CD4-positive, alpha-beta T cell (primary cell): ENCODE data around the gene FBXO47. TPM values are rescaled to one million over a fixed set of nuclear protein-coding genes. Genes with fewer than 3 reads are reported as not detected.

Experiments used
- ATAC-seq: fragments of 200-7000 bp; cut with Tn5 transposase; one replicate; pipeline ENCODE4 v1.10.0; 2022; ENCODE audit warnings: mild to moderate bottlenecking; ENCODE audit not compliant: poor library complexity
- CTCF ChIA-PET: fragments of 350-600 bp; sonication (Branson Sonifier 250); formaldehyde crosslinking; loops from one replicate; lab custom pipeline; 2021; ENCODE audit warnings: antibody characterized with exemption, inconsistent platforms; lab: Charles Lee
- POLR2A ChIA-PET: fragments of 350-600 bp; sonication (Branson Sonifier 250); formaldehyde crosslinking; loops from one replicate; lab custom pipeline; 2021; ENCODE audit warnings: antibody characterized with exemption, inconsistent platforms; lab: Charles Lee
- DNase-seq, 14 experiments: peaks; one replicate each; pipeline ENCODE4 v3.0.0-alpha.2; 2013 to 2020; ENCODE audit warnings: mixed read lengths in 2 of 14
- H3K27ac ChIP-seq, 2 donors: one replicate each; pipeline versions ENCODE4 v1.5.1 to v1.7.0; 2013; ENCODE audit warnings: low read length in 2 of 2, low read depth in 1 of 2, mild to moderate bottlenecking in 1 of 2
- H3K27me3 ChIP-seq, 2 experiments: 1 replicate in 1 of 2; 2 replicates in 1 of 2; pipeline versions ENCODE4 v1.6.1 to v1.7.0; 2013; ENCODE audit warnings: low read length in 2 of 2, control low read depth in 1 of 2, mild to moderate bottlenecking in 1 of 2, moderate library complexity in 1 of 2; ENCODE audit not compliant: insufficient read depth in 2 of 2, control insufficient read depth in 1 of 2
- H3K36me3 ChIP-seq: one replicate; pipeline ENCODE4 v1.6.1; 2013; ENCODE audit warnings: low read length, control low read depth; ENCODE audit not compliant: insufficient read depth
- H3K4me1 ChIP-seq: one replicate; pipeline ENCODE4 v1.6.1; 2013; ENCODE audit warnings: low read length, control low read depth; ENCODE audit not compliant: insufficient read depth
- H3K4me3 ChIP-seq: one replicate; pipeline ENCODE4 v1.5.1; 2013; ENCODE audit warnings: mild to moderate bottlenecking, low read length, moderate library complexity
- H3K9me3 ChIP-seq, 2 experiments: 1 replicate in 1 of 2; 2 replicates in 1 of 2; pipeline versions ENCODE4 v1.6.1 to v1.7.0; 2013; ENCODE audit warnings: low read length in 2 of 2, mild to moderate bottlenecking in 2 of 2, control low read depth in 1 of 2, moderate library complexity in 1 of 2; ENCODE audit not compliant: control insufficient read depth in 1 of 2, insufficient read depth in 1 of 2
- H3K27ac Mint-ChIP-seq: one replicate; pipeline ENCODE4 v1.8.0; 2020; ENCODE audit warnings: mixed read lengths
- H3K27me3 Mint-ChIP-seq: one replicate; pipeline ENCODE4 v1.8.0; 2021; ENCODE audit warnings: mixed read lengths
- H3K36me3 Mint-ChIP-seq: one replicate; pipeline ENCODE4 v1.8.0; 2021; ENCODE audit warnings: low read depth, mixed read lengths
- H3K4me1 Mint-ChIP-seq: one replicate; pipeline ENCODE4 v1.8.0; 2021; ENCODE audit warnings: low read depth, mixed read lengths
- H3K4me3 Mint-ChIP-seq: one replicate; pipeline ENCODE4 v1.8.0; 2020; ENCODE audit warnings: mild to moderate bottlenecking, mixed read lengths
- H3K9me3 Mint-ChIP-seq: one replicate; pipeline ENCODE4 v1.8.0; 2020; ENCODE audit warnings: mixed read lengths
- intact Hi-C, 2 experiments: fragments of 100-400 bp; cut with DNase I in 1 of 2; cut with micrococcal nuclease in 1 of 2; formaldehyde crosslinking; loops; one replicate each; pipeline versions ENCODE4 v1.15.1 to v1.9.0; 2023 to 2025; cut with DNase I, micrococcal nuclease
- total RNA-seq, 174 experiments: library from RNA in 2 of 174; stranded (reverse) in 2 of 174; gene quantifications; one replicate each; pipeline ENCODE4 v1.2.3 and lab custom pipeline; 2021 to 2026
- TF ChIP-seq, protein P1 (sequence below): fragments of 200-600 bp; IDR thresholded peaks from one replicate; pipeline ENCODE4 v1.8.0; 2022; ENCODE audit warnings: antibody characterized with exemption, mild to moderate bottlenecking

The FBXO47 gene
- total RNA-seq, 2 experiments from 2014 or later, result not detected

DNA sequence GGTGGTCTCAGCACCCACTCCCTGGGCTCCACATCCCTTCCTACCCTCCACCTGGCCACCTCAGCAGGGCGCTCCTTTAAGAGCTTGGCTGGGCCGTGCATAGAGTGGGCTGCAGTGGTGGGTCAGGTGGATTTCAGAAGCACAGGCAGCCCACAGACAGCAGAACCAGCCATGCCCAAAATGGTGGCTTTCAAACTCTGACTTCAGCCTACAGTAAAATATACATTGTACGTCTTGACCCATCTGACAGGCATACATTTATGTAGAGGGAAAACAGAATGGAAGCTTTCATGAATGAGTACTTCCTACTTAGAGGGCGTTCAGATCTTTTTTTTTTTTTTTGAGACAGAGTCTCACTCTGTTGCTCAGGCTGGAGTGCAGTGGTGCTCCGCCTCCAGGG, 67.8 kb downstream of the FBXO47 start:
- Mint-ChIP-seq H3K9me3 (no peaks in the 10 kb centered on the region), H3K4me1 (peaks cover 64% of the 10 kb centered on the region), H3K27ac (peak overlapping the region; percentile 94), H3K27me3 (no peaks in the 10 kb centered on the region), H3K36me3 (peaks cover 54% of the 10 kb centered on the region), H3K4me3 (peak overlapping the region; percentile 87)
- ChIA-PET POLR2A (interaction anchor here (0.7 to 4.5 kb wide), 12 partner anchors 10 to 340 kb away, joined by 3 to 54 read pairs (median 4); partner anchors contain the start of genes LASP1 and RPL23), CTCF (interaction anchor here (0.7 to 3.2 kb wide), 6 partner anchors 17 to 253 kb away, joined by 3 to 16 read pairs (median 6); partner anchors contain the start of genes LASP1 and RPL23)
- no peak for ATAC-seq
- Histone ChIP-seq H3K27me3 (no peaks in the 10 kb centered on the region), H3K27ac (peak overlapping the region; percentile 90 to 94), H3K36me3 (peaks cover 56% of the 10 kb centered on the region), H3K4me1 (peaks cover 83% of the 10 kb centered on the region), H3K9me3 (no peaks in the 10 kb centered on the region), H3K4me3 (peak overlapping the region; percentile 45)
- DNase-seq, result peak in 1 of 14 experiments; percentile 21
- TF ChIP-seq, protein P1, sequence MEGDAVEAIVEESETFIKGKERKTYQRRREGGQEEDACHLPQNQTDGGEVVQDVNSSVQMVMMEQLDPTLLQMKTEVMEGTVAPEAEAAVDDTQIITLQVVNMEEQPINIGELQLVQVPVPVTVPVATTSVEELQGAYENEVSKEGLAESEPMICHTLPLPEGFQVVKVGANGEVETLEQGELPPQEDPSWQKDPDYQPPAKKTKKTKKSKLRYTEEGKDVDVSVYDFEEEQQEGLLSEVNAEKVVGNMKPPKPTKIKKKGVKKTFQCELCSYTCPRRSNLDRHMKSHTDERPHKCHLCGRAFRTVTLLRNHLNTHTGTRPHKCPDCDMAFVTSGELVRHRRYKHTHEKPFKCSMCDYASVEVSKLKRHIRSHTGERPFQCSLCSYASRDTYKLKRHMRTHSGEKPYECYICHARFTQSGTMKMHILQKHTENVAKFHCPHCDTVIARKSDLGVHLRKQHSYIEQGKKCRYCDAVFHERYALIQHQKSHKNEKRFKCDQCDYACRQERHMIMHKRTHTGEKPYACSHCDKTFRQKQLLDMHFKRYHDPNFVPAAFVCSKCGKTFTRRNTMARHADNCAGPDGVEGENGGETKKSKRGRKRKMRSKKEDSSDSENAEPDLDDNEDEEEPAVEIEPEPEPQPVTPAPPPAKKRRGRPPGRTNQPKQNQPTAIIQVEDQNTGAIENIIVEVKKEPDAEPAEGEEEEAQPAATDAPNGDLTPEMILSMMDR, result no peak
- intact Hi-C loops, result loop anchor here (2.0 to 5.0 kb wide), 2 partner anchors 29 to 47 kb away; partner anchors contain the start of genes LASP1 (in 2 of the 2) and RPL23 (in 1 of the 2)

DNA sequence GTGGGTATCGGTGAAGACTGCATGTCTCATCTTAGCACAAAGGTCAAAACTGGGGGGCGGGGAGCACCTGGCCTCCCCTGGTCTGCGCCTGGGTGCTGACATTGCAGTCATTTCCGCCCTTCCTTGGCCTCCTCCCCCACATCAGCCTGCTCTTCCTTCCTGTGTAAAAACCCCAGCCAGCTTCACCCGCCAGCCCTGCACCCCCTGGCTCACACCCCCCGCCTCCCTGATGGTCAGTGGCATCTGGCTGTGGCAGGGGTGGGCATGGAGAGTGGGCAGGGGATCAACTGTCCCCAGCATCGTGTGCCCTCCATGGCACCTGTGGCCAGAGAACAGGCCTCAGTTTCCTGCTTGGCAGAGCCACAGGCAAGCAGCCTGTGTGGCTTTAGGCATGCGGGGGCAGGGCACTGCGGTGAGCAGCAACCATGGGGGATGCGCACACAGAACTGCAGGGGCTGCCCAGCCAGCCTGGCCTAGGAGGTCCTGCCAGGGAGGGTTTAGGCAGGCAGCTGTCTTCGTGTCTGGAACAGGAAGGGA, 68.3 kb downstream of the FBXO47 start:
- intact Hi-C loops, result loop anchor here (2.0 to 5.0 kb wide), 2 partner anchors 28 to 47 kb away; partner anchors contain the start of genes LASP1 (in 2 of the 2) and RPL23 (in 1 of the 2)
- POLR2A ChIA-PET, result interaction anchor here (0.7 to 4.5 kb wide), 14 partner anchors 10 to 340 kb away, joined by 3 to 54 read pairs (median 4); partner anchors contain the start of genes LASP1, RPL19 and RPL23

DNA sequence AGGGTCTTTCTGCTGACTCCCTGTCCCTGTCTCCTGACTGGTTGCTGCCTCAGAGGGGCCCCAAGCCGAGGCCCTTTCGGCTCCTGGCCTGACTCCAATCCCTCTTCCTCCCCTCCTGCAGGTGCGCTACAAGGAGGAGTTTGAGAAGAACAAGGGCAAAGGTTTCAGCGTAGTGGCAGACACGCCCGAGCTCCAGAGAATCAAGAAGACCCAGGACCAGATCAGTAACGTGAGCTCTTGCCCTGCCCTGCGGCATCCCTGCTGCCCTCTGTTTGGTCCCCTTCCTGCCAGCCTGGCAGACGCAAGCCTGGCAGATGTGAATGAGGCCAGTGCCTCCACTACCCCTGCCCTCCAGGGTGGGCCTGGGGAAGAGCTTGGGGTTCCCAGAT, 68.9 kb downstream of the FBXO47 start:
- Mint-ChIP-seq H3K9me3 (no peaks in the 10 kb centered on the region), H3K27me3 (no peaks in the 10 kb centered on the region), H3K4me3 (peak overlapping the region; percentile 87), H3K4me1 (peaks cover 70% of the 10 kb centered on the region), H3K36me3 (peaks cover 54% of the 10 kb centered on the region), H3K27ac (peak overlapping the region; percentile 94)
- peak overlapping the region; percentile 90 to 94 for H3K27ac ChIP-seq
- peaks cover 93% of the 10 kb centered on the region for H3K4me1 ChIP-seq
- ChIA-PET CTCF (interaction anchor here (2.1 to 3.2 kb wide), 3 partner anchors 26 to 29 kb away, joined by 8 to 16 read pairs (median 13); partner anchors contain the start of gene LASP1), POLR2A (interaction anchor here (0.7 to 4.5 kb wide), 14 partner anchors 9 to 339 kb away, joined by 3 to 54 read pairs (median 4); partner anchors contain the start of genes LASP1, RPL19 and RPL23)
- peak in 5 of 14 experiments; percentile 17 to 62 (median 51) for DNase-seq
- no peaks in the 10 kb centered on the region for H3K27me3 ChIP-seq
- peak overlapping the region; percentile 45 for H3K4me3 ChIP-seq
- no peaks in the 10 kb centered on the region for H3K9me3 ChIP-seq
- TF ChIP-seq, protein P1, result no peak
- peak; percentile 47 for ATAC-seq
- peaks cover 52% of the 10 kb centered on the region for H3K36me3 ChIP-seq
- intact Hi-C loops, result loop anchor here (2.0 to 5.0 kb wide), 2 partner anchors 27 to 46 kb away; partner anchors contain the start of genes LASP1 (in 2 of the 2) and RPL23 (in 1 of the 2)

More for the DNA sequence above, 68.3 kb downstream of the FBXO47 start:
- Histone ChIP-seq H3K36me3 (peaks cover 54% of the 10 kb centered on the region), H3K4me3 (peak overlapping the region; percentile 45), H3K4me1 (peaks cover 87% of the 10 kb centered on the region), H3K9me3 (no peaks in the 10 kb centered on the region), H3K27ac (peak overlapping the region; percentile 90 to 94), H3K27me3 (no peaks in the 10 kb centered on the region)
- CTCF ChIA-PET, result interaction anchor here (0.7 to 3.2 kb wide), 5 partner anchors 16 to 45 kb away, joined by 3 to 16 read pairs (median 8); partner anchors contain the start of genes LASP1 and RPL23
- no peaks in the 10 kb centered on the region for H3K9me3 Mint-ChIP-seq
- H3K4me1 Mint-ChIP-seq, result peaks cover 69% of the 10 kb centered on the region
- TF ChIP-seq, protein P1, result no peak
- DNase-seq (peak; percentile 56 to 93 (median 81)), ATAC-seq (peak; percentile 85)
- H3K36me3 Mint-ChIP-seq, result peaks cover 54% of the 10 kb centered on the region
- H3K4me3 Mint-ChIP-seq, result peak overlapping the region; percentile 87
- H3K27me3 Mint-ChIP-seq, result no peaks in the 10 kb centered on the region
- peak overlapping the region; percentile 94 for H3K27ac Mint-ChIP-seq
